ENCODE results near the gene SAP30BP.

Gene SAP30BP

GRCh38 chr17:75642182-75642783 lies 24.9 kb upstream of the SAP30BP start:
- TF ChIP-seq, protein P1, sequence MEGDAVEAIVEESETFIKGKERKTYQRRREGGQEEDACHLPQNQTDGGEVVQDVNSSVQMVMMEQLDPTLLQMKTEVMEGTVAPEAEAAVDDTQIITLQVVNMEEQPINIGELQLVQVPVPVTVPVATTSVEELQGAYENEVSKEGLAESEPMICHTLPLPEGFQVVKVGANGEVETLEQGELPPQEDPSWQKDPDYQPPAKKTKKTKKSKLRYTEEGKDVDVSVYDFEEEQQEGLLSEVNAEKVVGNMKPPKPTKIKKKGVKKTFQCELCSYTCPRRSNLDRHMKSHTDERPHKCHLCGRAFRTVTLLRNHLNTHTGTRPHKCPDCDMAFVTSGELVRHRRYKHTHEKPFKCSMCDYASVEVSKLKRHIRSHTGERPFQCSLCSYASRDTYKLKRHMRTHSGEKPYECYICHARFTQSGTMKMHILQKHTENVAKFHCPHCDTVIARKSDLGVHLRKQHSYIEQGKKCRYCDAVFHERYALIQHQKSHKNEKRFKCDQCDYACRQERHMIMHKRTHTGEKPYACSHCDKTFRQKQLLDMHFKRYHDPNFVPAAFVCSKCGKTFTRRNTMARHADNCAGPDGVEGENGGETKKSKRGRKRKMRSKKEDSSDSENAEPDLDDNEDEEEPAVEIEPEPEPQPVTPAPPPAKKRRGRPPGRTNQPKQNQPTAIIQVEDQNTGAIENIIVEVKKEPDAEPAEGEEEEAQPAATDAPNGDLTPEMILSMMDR (IDR thresholded peaks at IDR 0.05; ENCODE audit: insufficient read depth, low read depth, low read length, missing control alignments) = no peak
- DNase-seq (ENCODE audit: low read depth) = peak; percentile 58
- H3K4me3 ChIP-seq (ENCODE audit: low read length) = no peak overlapping the region

GRCh38 chr17:75642784-75643642 lies 24.1 kb upstream of the SAP30BP start:
- H3K4me3 ChIP-seq (ENCODE audit: low read length) = no peak overlapping the region
- TF ChIP-seq, protein P1 (IDR thresholded peaks at IDR 0.05; ENCODE audit: insufficient read depth, low read depth, low read length, missing control alignments) = no peak
- peak; percentile 74 for DNase-seq (ENCODE audit: low read depth)

DNA sequence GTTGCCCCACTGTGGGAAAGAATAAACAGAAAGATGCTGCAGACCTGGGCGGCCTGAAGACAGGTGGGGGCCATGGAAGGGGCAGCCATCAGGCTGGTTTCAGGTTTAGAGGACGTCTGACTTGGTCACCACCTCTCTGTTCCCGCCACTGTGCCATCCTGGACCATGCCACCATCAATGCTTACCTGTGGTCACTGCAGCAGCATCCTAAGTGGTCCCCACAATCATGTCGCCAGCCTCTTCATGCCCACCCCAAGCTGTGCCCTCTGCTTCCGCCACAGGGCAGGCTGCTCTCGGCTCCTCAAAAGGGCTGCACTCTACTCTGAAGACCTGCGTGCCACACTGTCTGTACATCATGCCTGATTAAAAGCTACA lies 23.5 kb upstream of the SAP30BP start:
- TF ChIP-seq, protein P1 (IDR thresholded peaks at IDR 0.05; ENCODE audit: insufficient read depth, low read depth, low read length, missing control alignments) = no peak
- no peak for DNase-seq (ENCODE audit: low read depth)

DNA sequence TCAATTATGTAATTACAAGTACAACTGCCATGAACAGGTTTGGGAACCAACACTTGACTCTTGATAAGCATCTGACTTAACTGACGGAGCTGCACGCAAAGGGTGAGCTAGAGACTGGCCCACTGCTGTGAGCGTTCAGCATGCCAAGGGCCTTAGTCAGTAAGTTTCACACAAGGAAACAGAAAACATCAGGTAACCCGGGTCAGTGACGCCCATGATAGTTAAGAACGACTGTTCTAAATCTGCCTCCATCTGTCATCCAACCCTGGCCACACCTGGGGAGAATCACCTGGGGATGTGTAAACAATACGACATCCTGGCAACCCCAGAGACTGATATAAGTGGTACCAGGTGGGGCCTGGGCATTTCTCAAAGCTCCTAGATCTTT lies 21.6 kb upstream of the SAP30BP start:
- no peak overlapping the region for H3K4me3 ChIP-seq (ENCODE audit: low read length)
- TF ChIP-seq, protein P1 (IDR thresholded peaks at IDR 0.05; ENCODE audit: insufficient read depth, low read depth, low read length, missing control alignments) = no peak
- peak; percentile 99 for DNase-seq (ENCODE audit: low read depth)

More for the DNA sequence above, 23.5 kb upstream of the SAP30BP start:
- no peak overlapping the region for H3K4me3 ChIP-seq (ENCODE audit: low read length)

DNA sequence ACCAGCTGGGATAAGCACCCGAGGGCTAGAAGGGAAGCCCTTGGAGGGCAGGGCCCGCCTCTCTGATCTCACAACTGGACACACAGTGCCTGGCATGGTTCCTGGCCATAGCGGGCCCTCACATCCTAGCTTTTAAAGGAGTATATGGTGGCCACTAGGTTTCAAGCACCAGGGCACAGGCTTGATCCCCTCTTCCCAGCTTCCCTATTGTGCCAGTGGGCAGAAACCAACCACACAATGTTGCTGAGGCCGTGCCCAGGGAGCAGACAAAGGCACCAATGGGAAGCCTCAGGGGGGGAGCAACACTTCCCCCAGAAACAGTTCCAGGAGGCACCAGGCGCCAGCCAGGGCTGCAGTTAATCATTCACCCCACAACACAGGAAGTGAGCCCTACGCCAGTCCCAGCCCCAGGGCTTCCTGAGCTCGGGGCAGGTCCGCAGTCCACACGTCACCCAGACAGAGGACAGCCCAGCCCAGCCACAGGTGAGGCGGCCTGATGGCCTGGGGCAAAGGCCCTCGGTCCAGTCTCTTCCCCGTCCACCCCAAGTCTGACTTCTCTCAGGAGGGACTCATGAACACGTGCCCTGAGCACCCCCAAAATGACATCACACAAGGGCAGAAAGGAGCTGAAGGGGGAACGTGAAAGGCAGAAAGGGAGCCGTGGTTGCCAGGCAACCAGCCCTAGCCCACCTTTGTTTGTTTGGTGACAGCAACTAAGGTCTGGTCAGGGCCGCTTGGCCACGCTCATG lies 21.1 kb upstream of the SAP30BP start:
- peak; percentile 73 for DNase-seq (ENCODE audit: low read depth)
- H3K4me3 ChIP-seq (ENCODE audit: low read length) = no peak overlapping the region
- TF ChIP-seq, protein P1 (IDR thresholded peaks at IDR 0.05; ENCODE audit: insufficient read depth, low read depth, low read length, missing control alignments) = no peak

DNA sequence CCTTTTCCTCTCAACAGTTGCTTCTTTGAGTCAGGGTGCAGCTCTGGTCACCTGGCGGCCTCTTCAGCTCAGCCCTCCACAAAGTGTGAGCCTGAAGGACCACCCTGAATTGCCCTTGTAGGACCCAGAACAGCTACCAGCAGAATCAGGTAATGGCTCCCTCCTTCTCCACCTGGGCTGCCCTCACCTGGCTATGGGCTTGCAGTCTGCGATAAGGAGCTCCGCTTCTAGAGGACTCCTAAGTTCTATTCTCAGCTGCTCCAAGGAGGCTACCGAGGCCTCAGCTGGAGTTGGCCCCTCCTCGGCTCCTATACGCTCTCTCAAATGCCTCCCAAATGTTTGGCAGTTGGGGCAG lies 20.5 kb upstream of the SAP30BP start:
- TF ChIP-seq, protein P1 (IDR thresholded peaks at IDR 0.05; ENCODE audit: insufficient read depth, low read depth, low read length, missing control alignments) = no peak
- no peak for DNase-seq (ENCODE audit: low read depth)
- no peak overlapping the region for H3K4me3 ChIP-seq (ENCODE audit: low read length)
